NCI-H187 (cell line): Measurements from ENCODE around the gene HLA-DOA.
A peak's percentile ranks its signal among the peaks of the same experiment; 100 is the strongest.

Experiments
- DNase-seq, 2 experiments: peaks; one replicate each; lab custom pipeline; 2025; lab: John Stamatoyannopoulos, UW

HLA-DOA gene

DNA sequence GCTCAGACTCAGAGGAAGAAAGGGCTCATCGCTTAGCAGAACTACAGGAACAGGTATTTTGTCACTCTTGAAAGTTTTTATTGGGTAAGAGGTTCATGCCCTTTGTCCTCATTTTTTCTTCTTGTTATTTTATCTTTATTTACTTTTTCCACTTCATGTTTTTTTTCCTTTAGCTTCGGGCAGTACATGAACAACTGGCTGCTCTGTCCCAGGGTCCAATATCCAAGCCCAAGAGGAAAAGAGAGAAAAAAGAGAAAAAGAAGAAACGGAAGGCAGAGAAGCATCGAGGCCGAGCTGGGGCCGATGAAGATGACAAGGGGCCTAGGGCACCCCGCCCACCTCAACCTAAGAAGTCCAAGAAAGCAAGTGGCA, 31.5 kb downstream of the HLA-DOA start:
- no peak for DNase-seq

DNA sequence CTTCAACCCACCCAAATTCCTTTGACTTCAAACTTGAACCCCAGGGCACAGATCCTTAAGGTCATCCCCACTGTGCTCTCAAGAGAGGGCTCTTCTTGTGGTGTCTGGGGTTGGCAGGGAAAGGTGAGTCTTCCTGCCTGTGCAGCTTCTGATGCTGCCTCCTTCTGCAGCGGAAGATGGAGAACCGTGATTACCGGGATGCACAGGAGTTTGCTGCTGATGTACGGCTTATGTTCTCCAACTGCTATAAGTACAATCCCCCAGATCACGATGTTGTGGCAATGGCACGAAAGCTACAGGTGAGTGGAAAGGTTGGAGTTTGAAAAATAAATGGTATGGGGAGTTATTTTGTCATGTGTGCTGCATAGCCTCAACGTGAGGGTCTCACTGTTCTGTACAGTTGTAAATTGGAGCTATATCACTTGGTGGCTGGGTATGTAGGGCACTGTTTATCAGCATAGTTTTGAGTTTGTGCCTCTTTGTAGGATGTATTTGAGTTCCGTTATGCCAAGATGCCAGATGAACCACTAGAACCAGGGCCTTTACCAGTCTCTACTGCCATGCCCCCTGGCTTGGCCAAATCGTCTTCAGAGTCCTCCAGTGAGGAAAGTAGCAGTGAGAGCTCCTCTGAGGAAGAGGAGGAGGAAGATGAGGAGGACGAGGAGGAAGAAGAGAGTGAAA, 32.0 kb downstream of the HLA-DOA start:
- no peak for DNase-seq

GRCh38 chr6:32976334-32977069, 32.9 kb downstream of the HLA-DOA start:
- no peak for DNase-seq

- no peak for DNase-seq
Measured at GRCh38 chr6:32975886-32976285, 33.5 kb downstream of the HLA-DOA start.

DNA sequence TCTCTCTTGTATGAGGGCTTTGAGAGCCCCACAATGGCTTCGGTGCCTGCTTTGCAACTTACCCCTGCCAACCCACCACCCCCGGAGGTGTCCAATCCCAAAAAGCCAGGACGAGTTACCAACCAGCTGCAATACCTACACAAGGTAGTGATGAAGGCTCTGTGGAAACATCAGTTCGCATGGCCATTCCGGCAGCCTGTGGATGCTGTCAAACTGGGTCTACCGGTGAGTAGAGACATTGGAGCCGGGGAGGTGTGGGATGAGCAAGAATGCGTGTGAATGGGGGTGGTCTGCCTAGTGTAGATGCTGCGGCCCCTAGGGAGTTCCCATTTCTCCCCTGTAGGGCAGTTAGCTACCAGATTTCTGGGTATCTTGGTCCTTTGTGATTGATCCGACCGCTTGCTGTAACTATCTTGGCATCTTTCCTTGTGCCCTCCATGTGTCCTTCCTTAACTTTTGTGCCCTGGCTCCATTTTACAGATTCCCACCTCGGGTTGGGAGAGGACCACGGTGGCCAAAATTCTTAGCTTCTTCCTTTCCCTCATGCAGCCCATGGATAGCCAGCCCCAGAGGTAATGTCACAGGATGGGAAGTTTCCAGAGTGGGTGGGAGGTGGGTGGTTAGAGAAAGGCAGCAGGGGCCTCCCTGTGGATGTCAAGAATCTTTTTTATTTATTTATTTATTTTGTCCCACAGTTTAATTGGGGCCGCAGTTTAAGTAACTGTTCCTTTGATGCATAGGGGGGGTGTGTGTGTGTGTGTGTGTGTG, 34.7 kb downstream of the HLA-DOA start:
- no peak for DNase-seq

DNA sequence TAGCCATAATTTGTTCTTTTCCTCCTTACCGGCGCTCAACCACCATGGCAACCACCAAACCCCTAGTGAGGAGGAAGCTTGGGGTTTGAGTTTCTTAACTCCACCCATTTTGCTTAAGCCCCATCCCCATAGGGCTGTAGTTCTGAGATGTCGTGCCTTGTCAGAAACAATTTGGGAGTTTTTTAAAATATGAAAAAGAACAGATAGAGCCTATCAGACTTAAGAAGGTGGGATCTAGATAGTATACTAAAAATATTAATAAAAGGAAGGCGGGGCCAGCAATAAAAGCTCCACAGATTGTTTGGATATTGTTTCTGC, 35.4 kb downstream of the HLA-DOA start:
- no peak for DNase-seq

- DNase-seq: no peak
Measured at GRCh38 chr6:32973144-32974015, 36.0 kb downstream of the HLA-DOA start.

DNA sequence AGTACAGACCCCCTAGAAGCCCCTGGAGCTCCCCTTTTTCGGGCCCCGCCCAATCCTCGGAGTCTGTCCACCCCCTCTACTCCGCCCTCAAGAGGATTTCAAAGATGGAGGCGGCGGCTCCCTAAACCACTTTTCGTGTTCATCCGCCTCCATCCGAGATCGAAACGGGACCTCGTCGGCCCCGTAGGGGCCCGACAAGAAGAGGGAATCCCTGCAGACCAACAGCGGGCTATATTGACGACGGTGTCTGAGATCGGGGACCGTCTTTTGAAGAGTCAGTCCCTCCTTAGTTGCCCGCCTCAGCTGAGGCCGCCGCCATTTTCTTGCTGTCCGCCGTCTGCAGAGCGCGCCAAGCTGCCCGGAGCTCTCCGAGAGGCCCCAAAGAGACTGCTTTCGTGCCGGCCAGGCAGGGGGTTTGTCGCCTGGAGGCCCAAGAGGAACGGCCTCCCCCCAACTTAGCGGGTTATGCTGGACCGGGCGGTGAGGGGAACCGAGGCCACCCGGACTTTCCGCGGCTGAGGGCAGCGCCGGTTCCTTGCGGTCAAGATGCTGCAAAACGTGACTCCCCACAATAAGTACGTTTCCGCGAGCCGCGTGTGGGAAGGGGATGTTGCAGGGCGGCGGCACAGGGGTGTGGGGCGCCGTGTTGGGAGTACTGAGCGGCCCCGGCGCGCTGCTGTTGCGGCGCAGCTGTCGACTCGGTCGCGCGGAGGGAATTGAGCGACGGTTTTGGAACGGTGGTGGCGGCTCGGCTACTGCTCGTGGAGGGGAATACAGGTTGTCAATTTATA, 36.8 kb downstream of the HLA-DOA start:
- DNase-seq: peak in 1 of 2 experiments; percentile 6

GRCh38 chr6:32971581-32972352, 37.6 kb downstream of the HLA-DOA start:
- peak; percentile 96 to 99 for DNase-seq

- DNase-seq: no peak
Measured at GRCh38 chr6:32971242-32971580, 38.2 kb downstream of the HLA-DOA start.

DNA sequence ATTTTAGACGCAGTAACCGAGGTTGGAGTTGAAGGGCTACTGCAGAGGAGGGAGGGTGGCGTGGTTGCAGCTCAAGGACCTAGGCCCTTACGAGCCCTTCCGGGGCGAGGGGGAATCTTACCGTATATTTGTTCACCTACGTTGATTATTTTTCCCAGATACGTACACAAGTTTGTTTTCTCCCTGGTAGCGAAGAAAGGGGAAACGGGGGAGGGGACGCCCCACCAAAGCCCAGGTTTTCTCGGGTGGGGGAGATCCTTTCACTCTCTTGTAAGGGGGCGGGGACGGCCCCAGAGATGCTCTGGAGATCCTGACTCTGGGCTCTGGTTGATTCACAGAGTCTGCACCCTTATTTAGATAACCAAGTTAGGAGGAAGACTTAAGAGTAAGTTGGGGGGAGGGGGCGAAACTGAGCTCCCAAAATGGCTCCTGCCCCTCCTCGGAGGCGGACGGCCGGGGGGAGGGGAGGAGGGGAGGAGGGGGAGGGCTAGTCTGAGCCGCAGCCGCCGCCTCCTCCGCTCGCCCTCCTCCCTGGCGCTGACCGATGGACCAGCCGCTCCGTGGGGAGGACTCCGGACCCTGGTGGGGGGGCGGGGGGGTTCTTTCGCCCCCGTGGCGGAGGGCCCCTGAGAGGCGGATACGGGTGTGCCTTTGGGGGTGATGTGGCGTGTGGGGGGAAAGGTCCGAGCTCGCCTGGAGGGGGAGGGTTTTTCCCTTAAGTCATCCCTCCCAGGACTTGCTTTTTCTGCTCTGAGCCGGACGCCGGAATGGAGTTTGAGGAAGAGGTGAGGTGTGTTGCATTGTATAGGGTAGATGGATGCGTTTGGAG, 38.8 kb downstream of the HLA-DOA start:
- peak; percentile 55 to 74 for DNase-seq

- DNase-seq: peak; percentile 31 to 46
Measured at GRCh38 chr6:32969685-32970412, 39.5 kb downstream of the HLA-DOA start.

DNA sequence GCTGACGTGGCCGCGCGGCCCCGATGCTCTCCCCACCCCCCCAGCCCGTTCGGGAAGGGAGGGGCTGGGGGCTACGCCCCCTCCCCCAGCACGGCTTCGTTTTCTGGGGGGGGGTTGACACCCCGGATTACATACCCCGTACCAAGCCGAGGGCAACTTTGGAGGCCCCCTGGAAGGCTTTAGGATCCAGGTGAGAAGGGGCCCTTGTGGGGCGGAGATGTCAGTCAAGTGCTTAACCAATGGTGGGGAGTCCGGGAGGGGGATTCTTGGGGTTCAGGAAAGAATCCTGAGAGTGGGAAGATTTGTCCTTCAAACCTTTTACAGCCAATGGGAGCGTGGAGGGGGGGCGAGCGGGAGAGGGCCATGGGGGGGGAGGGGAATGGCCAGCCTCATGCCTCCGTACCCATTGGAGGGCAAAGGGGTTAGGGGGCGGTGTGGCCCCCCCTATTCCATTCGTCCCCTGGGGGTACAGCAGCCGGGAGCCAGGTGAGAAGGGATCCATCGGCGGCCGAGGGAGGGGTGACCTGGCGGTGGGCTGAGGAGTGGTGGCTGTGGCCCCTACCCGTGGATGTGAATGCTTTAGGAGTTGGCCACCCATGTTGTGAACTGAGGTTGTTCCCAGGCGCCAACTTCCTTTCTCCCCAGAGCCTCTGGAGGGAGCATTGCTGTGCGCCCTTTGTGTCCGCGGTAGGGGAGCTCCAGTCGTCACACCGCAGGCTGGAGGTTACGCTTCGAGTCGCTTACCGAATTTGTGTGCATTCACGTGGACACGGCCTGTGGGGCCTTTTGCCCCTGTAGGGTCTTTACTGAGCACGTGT, 40.3 kb downstream of the HLA-DOA start:
- DNase-seq: peak; percentile 19 to 46

GRCh38 chr6:32968093-32968866, 41.1 kb downstream of the HLA-DOA start, which contains the start of gene BRD2:
Gene BRD2, plus strand, starts transcription at chr6:32968594. Its CDS starts 4,305 bp downstream, at chr6:32972899.
- DNase-seq: peak; percentile 91 to 97

GRCh38 chr6:32967151-32968091, 42.0 kb downstream of the HLA-DOA start:
- no peak for DNase-seq

GRCh38 chr6:32964776-32965175, 44.6 kb downstream of the HLA-DOA start:
- DNase-seq: no peak
